ENCODE results near the gene RAVER1.

Gene RAVER1

GRCh38 chr19:10332158-10332964 is 968 bp downstream of the RAVER1 start:
- H3K4me3 ChIP-seq (ENCODE audit: insufficient read depth, low read depth, low read length, poor library complexity, severe bottlenecking): peak overlapping the region; percentile 87
- peaks cover 21% of the 10 kb centered on the region for H3K4me1 ChIP-seq (ENCODE audit: control insufficient read depth, insufficient read depth, low read length, poor library complexity, severe bottlenecking)
- H3K36me3 ChIP-seq (ENCODE audit: control insufficient read depth, insufficient read depth, low read length): peaks cover 54% of the 10 kb centered on the region
- DNase-seq: no peak
- no peaks in the 10 kb centered on the region for H3K9me3 ChIP-seq (ENCODE audit: control insufficient read depth, low read length)
- H3K27ac ChIP-seq (ENCODE audit: insufficient read depth, low read length, poor library complexity, severe bottlenecking): peak overlapping the region; percentile 92
- no peaks in the 10 kb centered on the region for H3K27me3 ChIP-seq (replicated peaks; ENCODE audit: control insufficient read depth, insufficient read depth, low read length, poor library complexity, severe bottlenecking)

DNA sequence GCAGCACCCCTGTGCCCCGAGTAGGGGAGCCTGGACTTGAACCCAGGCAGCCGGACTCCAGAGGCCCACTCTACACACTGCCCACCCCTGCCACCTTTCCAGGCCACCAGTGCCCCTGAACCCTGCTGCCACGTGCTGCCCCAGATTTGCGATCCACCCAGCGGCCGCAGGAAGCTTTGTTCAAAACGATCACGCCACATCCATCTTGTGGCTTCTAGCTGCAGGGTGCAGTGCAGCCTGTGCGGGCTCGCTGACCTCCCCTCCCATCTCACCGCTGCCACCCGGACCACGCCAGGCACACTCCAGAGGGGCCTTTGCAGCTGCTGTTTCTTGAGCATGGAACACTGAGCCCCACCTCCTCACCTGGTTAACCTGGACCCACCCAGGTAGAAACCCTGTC is 3.8 kb downstream of the RAVER1 start:
- Histone ChIP-seq H3K27me3 (replicated peaks; ENCODE audit: control insufficient read depth, insufficient read depth, low read length, poor library complexity, severe bottlenecking) (no peaks in the 10 kb centered on the region), H3K9me3 (ENCODE audit: control insufficient read depth, low read length) (no peaks in the 10 kb centered on the region), H3K36me3 (ENCODE audit: control insufficient read depth, insufficient read depth, low read length) (peaks cover 59% of the 10 kb centered on the region), H3K4me3 (ENCODE audit: insufficient read depth, low read depth, low read length, poor library complexity, severe bottlenecking) (no peak overlapping the region), H3K27ac (ENCODE audit: insufficient read depth, low read length, poor library complexity, severe bottlenecking) (no peak overlapping the region), H3K4me1 (ENCODE audit: control insufficient read depth, insufficient read depth, low read length, poor library complexity, severe bottlenecking) (peaks cover 18% of the 10 kb centered on the region)
- DNase-seq: no peak

DNA sequence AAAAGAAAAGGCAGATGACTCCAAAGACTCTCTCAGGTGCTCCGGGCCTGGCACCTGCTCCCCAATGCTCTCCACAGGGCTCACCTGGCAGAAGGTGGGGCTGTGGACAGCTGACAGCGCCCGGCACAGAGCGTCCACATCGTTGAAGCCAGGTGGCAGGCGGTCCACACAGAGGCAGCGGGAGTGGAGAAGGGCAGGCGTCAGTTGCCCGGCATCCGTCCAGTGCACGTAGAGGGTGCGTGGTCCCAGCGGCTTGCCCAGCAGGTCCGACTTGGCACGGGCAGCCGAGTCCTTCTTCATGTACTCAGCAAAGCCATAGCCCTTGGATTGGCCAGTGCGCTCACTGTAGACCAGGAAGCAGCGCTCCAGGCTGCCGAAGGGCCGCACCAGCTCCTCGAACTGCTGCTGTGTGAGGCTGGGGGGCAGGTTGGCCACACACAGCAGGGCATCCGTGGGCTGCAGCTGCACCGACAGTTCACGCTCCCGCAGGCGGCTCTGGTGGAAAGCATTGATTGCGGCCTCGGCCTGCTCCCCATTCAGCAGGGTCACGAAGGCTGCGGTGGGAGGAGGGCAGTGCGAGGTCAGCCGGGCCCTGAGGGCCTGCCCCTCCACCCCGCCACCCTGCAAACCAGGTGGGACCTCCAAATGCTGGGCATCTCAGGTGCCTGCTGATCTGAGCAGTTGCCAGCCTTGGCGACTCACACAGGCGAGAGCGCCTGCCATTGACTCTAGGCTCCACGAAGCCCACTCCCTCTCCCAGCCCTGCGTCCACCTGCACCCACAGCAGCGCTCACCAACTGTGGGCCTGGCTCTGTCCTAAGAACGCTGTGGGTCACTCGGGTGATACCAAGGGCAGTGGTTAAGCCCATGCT is 4.5 kb downstream of the RAVER1 start:
- Histone ChIP-seq H3K4me3 (ENCODE audit: insufficient read depth, low read depth, low read length, poor library complexity, severe bottlenecking) (no peak overlapping the region), H3K36me3 (ENCODE audit: control insufficient read depth, insufficient read depth, low read length) (peaks cover 63% of the 10 kb centered on the region), H3K27ac (ENCODE audit: insufficient read depth, low read length, poor library complexity, severe bottlenecking) (no peak overlapping the region)

GRCh38 chr19:10327793-10328192 is 5.5 kb downstream of the RAVER1 start:
- no peaks in the 10 kb centered on the region for H3K9me3 ChIP-seq (ENCODE audit: control insufficient read depth, low read length)
- H3K4me1 ChIP-seq (ENCODE audit: control insufficient read depth, insufficient read depth, low read length, poor library complexity, severe bottlenecking): peaks cover 9% of the 10 kb centered on the region
- DNase-seq: no peak
- H3K4me3 ChIP-seq (ENCODE audit: insufficient read depth, low read depth, low read length, poor library complexity, severe bottlenecking): no peak overlapping the region
- no peaks in the 10 kb centered on the region for H3K27me3 ChIP-seq (replicated peaks; ENCODE audit: control insufficient read depth, insufficient read depth, low read length, poor library complexity, severe bottlenecking)
- H3K36me3 ChIP-seq (ENCODE audit: control insufficient read depth, insufficient read depth, low read length): peaks cover 73% of the 10 kb centered on the region
- no peak overlapping the region for H3K27ac ChIP-seq (ENCODE audit: insufficient read depth, low read length, poor library complexity, severe bottlenecking)

More for the DNA sequence above, 4.5 kb downstream of the RAVER1 start:
- H3K4me1 ChIP-seq (ENCODE audit: control insufficient read depth, insufficient read depth, low read length, poor library complexity, severe bottlenecking): peaks cover 13% of the 10 kb centered on the region
- H3K9me3 ChIP-seq (ENCODE audit: control insufficient read depth, low read length): no peaks in the 10 kb centered on the region
- no peak for DNase-seq
- no peaks in the 10 kb centered on the region for H3K27me3 ChIP-seq (replicated peaks; ENCODE audit: control insufficient read depth, insufficient read depth, low read length, poor library complexity, severe bottlenecking)

DNA sequence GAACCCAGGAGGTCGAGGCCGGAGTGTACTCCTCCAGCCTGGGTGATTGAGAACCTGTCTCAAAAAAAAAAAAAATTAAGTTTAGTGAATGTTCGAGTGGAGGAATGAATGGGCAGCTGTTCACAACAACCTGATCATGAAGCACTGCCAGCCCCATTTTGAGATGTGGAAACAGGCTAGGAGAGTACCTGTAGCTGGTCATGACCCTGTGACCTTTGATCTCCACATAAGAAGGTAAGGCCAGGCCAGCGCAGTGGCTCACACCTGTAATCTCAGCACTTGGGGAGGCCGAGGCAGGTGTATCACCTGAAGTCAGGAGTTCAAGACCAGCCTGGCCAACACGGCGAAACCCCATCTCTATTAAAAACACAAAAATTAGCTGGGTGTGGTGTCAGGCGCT is 7.6 kb downstream of the RAVER1 start:
- H3K36me3 ChIP-seq (ENCODE audit: control insufficient read depth, insufficient read depth, low read length): peaks cover 93% of the 10 kb centered on the region
- no peak overlapping the region for H3K4me3 ChIP-seq (ENCODE audit: insufficient read depth, low read depth, low read length, poor library complexity, severe bottlenecking)
- H3K9me3 ChIP-seq (ENCODE audit: control insufficient read depth, low read length): no peaks in the 10 kb centered on the region
- H3K27ac ChIP-seq (ENCODE audit: insufficient read depth, low read length, poor library complexity, severe bottlenecking): no peak overlapping the region
- no peaks in the 10 kb centered on the region for H3K27me3 ChIP-seq (replicated peaks; ENCODE audit: control insufficient read depth, insufficient read depth, low read length, poor library complexity, severe bottlenecking)
- DNase-seq: no peak
- no peaks in the 10 kb centered on the region for H3K4me1 ChIP-seq (ENCODE audit: control insufficient read depth, insufficient read depth, low read length, poor library complexity, severe bottlenecking)

DNA sequence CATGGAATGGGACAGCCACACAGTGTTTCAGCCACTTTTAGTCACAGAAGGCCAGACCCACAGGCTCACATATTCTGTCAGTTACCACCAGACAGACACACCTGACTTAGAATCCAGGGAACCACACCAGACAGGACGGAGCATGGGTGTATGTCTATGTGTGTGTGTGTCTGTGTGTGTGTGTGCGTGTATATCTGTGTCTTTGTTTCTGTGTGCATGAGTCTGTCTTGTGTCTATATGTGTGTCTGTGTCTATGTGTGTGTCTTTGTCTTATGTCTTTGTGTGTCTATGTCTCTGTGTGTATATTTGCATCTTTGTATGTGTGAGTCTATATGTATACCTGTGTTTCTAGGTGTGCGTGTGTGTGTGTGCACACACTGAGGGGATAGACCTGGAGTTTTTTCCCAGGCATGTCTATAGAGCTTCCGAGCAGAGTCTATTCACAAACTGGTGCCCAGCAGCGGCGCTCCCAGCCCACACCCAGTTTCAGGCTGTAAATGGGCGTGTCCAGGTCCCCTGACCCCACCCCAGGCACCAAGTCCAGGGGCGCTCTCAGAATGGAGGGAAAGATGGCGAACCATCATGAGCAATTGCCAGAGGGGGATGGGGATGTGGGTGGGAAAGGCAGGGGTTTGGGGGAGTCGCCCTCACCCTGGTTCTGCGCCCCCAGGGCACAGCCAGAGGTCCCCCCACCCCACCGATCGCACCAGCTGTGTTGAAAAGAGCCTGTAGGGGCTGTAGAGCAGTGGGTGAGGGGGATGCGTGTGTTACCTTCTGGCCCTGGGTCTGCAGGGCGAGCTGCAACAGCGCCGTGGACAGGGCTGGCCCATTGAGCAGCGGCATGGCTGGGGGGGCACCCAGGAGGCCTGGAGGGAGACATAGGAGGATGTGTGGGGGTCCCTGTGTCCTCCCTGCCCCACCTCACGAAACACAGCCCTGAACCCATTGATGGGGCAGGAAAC is 11.2 kb downstream of the RAVER1 start:
- H3K4me1 ChIP-seq (ENCODE audit: control insufficient read depth, insufficient read depth, low read length, poor library complexity, severe bottlenecking): no peaks in the 10 kb centered on the region
- peaks cover 86% of the 10 kb centered on the region for H3K36me3 ChIP-seq (ENCODE audit: control insufficient read depth, insufficient read depth, low read length)
- H3K27ac ChIP-seq (ENCODE audit: insufficient read depth, low read length, poor library complexity, severe bottlenecking): no peak overlapping the region
- DNase-seq: no peak
- no peaks in the 10 kb centered on the region for H3K9me3 ChIP-seq (ENCODE audit: control insufficient read depth, low read length)
- H3K27me3 ChIP-seq (replicated peaks; ENCODE audit: control insufficient read depth, insufficient read depth, low read length, poor library complexity, severe bottlenecking): no peaks in the 10 kb centered on the region
- H3K4me3 ChIP-seq (ENCODE audit: insufficient read depth, low read depth, low read length, poor library complexity, severe bottlenecking): no peak overlapping the region

- Histone ChIP-seq H3K4me1 (ENCODE audit: control insufficient read depth, insufficient read depth, low read length, poor library complexity, severe bottlenecking) (no peaks in the 10 kb centered on the region), H3K27ac (ENCODE audit: insufficient read depth, low read length, poor library complexity, severe bottlenecking) (no peak overlapping the region), H3K27me3 (replicated peaks; ENCODE audit: control insufficient read depth, insufficient read depth, low read length, poor library complexity, severe bottlenecking) (no peaks in the 10 kb centered on the region), H3K36me3 (ENCODE audit: control insufficient read depth, insufficient read depth, low read length) (peaks cover 83% of the 10 kb centered on the region), H3K4me3 (ENCODE audit: insufficient read depth, low read depth, low read length, poor library complexity, severe bottlenecking) (no peak overlapping the region), H3K9me3 (ENCODE audit: control insufficient read depth, low read length) (no peaks in the 10 kb centered on the region)
- DNase-seq: no peak
These were observed 11.9 kb downstream of the RAVER1 start for GRCh38 chr19:10321417-10321797.

DNA sequence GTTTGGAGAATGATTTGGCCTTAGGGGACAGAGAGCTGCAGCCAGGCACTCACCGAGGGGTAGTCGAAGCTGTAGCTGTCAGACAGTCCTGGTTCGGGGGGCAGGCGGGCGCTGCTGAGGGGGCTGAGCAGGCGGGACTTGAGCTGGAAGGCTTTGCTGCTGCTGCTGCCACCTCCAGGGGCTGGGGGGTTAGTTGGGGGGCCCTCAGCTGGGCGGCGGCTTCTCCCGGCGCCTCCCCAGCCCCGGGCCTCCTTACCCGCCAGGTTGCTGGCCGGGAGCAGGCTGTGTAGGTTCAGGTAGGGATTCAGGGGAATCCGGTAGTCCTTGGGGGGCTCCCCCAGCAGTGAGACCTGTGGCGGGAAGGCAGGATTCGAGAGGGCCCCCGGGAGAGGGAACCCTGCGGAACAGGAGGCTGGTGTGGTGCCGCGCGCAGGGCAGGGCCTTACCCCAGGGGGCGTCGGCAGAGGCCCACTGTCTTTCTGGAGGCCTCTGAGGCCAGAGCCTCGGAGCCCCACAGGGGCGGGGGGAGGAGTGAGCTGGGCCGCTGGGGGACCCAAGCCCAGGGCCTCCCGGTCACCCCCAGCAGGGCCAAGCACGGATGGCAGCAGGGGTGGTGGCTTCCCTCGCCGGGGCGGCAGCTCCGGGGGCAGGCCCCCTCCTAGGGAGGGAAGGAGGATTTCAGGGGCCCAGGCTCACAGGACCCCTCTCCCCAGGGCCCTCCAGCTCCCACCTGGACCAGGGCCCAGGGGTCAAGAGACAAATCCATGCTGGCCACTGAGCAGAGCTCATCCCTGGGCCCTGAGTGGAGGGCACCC is 12.5 kb downstream of the RAVER1 start:
- Histone ChIP-seq H3K4me1 (ENCODE audit: control insufficient read depth, insufficient read depth, low read length, poor library complexity, severe bottlenecking) (no peaks in the 10 kb centered on the region), H3K36me3 (ENCODE audit: control insufficient read depth, insufficient read depth, low read length) (peaks cover 77% of the 10 kb centered on the region), H3K9me3 (ENCODE audit: control insufficient read depth, low read length) (no peaks in the 10 kb centered on the region), H3K4me3 (ENCODE audit: insufficient read depth, low read depth, low read length, poor library complexity, severe bottlenecking) (no peak overlapping the region), H3K27me3 (replicated peaks; ENCODE audit: control insufficient read depth, insufficient read depth, low read length, poor library complexity, severe bottlenecking) (no peaks in the 10 kb centered on the region), H3K27ac (ENCODE audit: insufficient read depth, low read length, poor library complexity, severe bottlenecking) (no peak overlapping the region)
- no peak for DNase-seq

Measured in effector memory CD4-positive, alpha-beta T cell (primary cell).